GM18909 (cell line): ENCODE results near the gene ANKS1B.

ENCODE experiments used
- ATAC-seq: cut with Tn5 transposase; IDR thresholded peaks from one replicate; pipeline ENCODE4 v1.9.1; 2021; ENCODE audit warnings: mild to moderate bottlenecking; ENCODE audit not compliant: unreplicated experiment, poor library complexity

ANKS1B gene

DNA sequence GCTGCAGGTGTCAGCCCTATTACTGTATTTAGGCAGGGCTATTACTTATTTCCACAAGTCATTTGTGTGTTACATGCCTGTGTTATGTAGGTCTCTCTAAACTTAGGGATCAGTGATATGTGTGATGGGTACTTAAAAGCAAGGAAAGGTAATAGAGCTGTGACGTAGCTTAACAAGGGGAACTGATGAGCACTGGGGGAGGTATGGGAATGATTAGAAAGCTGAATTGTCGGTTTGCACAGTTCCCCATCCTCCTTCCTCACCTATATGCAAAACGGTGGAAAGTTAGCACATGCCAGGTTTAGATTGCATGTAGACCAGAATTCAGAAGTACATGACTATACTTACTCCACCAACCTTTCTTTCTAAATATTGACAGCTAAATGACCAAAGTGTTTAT, 831.4 kb downstream of the ANKS1B start:
- ATAC-seq, result no peak

- ATAC-seq, result no peak
Measured at GRCh38 chr12:99152337-99152736, 832.4 kb downstream of the ANKS1B start.

DNA sequence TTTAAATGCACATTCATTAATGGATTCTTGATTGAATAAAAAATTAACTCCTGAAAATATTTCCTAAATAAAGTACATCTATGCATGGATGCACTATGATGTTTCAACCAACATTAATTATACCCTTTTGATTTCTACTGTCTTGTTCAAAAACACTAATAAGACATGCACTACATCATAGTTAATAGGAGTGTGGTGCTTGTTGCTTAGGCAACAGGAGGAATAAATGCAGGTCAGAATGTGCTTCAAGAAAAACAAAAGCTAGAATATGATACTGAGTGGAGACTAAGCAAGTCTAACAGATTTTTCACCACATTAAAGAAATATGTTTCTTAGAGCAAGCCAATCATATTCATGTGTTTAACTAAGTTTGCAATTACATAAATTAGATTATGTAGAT, 833.0 kb downstream of the ANKS1B start:
- ATAC-seq, result no peak

DNA sequence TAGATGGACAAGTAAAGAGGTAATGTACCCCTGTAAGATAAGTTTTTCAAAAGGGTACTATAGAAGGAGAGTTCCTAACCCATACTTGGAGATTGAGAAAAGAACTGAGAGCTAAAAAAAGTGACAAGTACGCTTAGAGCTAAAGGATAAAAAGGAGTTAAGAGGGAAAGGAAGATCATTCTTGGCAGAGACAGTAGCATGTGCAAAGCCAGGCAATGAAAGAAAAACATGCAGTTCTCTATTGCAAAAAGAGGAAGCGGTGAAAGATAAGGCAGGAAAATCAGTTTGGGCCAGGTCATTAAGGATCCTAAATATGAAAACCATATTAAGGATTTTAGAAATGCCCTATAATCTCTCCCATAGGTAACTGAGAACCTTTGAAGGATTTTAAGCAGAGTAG, 837.6 kb downstream of the ANKS1B start:
- ATAC-seq, result no peak

- ATAC-seq, result no peak
Measured at GRCh38 chr12:99146730-99147129, 838.0 kb downstream of the ANKS1B start.

DNA sequence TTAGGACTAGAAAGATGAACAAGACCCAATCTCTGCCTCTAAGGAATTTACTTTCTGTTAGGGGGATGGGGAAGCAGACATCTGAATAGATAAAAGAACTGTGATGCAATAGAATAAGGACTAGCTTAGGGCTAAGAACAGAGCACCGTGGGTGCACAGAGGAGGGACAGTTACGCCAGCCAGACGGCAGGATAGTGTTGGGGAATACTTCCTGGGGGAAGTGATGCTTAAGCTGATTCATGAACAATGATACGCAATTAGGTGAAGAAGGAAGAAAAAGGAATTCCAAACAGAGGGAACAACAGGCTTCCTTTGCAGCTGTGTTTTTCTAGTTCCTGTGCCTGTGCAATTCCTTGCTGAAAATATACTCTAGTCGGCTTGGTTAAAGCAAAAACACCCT, 838.6 kb downstream of the ANKS1B start:
- ATAC-seq, result no peak

- ATAC-seq, result no peak
Measured at GRCh38 chr12:99142651-99143050, 842.1 kb downstream of the ANKS1B start.

GRCh38 chr12:99140017-99140720, 844.6 kb downstream of the ANKS1B start:
- no peak for ATAC-seq

DNA sequence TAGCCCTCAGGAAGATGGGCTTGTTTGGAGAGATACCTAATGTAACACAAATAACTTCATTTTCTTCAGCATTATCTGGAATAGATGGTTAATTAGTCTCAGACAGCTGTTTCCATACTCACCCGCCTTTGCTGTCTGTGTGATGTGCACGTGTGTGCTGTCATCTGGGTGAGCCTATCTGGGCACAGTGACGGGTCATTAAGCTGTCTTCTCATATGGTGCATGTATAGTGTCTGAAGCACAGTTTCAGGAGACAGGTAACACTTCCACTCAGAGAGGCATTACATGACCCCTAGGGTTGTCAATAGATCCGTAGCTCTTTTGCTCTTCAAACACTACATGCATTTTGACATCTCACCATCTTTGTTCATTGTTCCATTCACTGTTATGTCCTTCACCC, 846.3 kb downstream of the ANKS1B start:
- no peak for ATAC-seq

DNA sequence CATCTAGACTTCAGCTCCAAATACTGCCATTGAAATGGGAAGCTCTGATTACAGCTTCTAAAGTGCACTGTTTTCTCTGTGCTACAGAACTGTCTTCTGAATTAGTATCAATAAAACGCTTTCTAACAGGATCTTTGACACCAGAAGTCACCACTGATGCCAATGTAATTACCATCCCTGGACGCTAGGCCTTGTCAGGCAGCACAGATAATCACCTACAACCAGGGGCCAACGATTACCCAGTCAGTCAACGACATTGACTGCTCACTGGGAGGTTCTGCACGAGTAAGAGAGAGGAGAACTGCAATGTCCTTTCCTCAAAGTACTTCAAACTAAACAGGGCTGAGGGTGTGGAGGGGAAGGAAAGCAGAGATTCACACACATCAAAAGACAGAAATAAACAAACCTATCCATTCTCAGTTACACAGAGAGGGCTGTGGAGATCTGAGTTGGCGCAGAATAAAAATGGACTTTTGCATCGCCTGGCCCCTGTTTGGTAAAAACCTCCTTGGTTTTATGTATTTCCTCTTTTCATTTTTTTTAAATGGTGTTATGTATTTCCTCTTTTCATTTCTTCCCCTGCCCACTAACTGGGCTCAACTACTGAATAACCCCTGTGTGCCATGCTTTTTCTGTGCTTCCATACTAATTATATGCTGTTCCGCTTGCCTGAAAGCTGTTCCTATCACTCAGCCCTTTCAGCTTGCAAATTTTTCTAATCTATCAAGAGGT, 847.4 kb downstream of the ANKS1B start:
- peak; percentile 59 for ATAC-seq

DNA sequence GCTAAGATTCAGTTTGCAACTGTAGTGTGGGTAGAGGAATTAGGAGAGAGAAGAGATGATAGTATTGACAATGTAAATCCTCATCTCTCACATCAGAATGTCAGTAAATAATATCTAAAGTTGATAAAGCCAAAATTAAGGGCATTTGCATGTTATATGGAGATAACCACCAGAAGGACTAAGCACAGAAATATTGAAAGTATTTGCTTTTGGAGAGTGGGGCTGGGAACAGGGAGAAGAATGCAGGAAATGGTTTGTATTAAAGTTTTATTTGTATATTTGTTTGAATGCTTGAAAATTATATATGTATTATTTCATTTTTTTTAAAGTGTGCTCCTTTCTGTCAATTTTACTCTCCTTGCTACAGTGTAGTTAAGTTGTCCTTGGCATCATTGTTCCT, 848.2 kb downstream of the ANKS1B start:
- no peak for ATAC-seq

DNA sequence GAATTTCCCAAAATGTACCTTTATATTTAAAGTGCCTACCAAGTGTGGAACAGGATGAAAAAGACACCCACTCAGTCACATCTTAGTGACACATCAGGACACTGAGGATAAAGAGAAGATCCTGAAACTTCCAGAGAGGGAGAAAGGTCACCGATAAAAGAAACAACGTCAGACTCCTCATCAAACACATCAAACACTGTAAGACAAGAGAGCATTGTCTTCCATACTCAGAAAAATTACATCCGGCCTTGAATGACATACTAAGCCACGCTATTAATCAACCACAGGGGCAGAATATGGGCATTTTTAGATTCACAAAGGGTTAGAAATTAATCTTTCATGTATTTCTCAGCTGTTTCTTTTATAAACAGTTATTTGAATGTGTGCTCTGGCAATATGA, 849.4 kb downstream of the ANKS1B start:
- ATAC-seq, result no peak

DNA sequence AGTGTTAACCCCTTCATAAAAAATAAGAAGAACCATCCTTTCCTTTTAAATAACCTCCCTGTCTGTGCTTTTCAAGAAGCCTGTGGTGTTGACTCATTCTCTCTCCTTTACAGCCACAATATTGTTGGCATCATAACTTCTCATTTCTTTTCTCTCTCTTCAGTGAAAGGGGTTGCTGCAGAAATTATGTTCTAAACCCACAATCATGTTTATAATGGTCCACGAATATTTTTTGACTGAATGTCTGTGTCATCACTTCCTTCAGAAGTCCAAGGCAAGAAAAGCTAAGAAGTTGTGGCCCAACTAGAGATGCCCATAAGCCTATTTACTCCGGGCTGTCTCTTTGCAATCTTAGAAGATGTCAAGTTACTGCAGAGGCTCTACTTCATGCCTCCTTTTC, 851.3 kb downstream of the ANKS1B start:
- ATAC-seq, result no peak

DNA sequence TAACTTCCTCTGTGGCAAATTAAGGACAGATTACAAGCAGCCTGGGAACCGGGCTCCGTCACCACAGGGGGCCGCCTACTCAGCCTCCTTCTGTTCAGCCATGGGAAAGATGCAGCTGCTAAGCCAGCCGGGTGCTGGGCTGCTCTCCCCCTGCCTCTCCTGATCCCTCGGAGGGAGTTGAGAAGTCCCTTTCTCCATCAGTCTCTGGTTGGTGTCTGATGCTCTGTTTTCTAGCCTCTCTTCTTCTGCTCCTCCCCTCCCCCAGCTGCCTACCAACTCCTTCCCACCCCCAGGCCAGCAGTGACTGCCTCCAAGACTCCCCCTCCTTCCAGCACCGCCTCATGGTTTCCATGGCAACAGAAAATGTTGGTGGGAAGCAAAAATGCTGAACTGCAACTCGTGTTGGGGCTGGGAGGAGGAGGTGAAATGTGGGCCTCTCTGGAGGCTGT, 853.0 kb downstream of the ANKS1B start:
- ATAC-seq, result no peak

DNA sequence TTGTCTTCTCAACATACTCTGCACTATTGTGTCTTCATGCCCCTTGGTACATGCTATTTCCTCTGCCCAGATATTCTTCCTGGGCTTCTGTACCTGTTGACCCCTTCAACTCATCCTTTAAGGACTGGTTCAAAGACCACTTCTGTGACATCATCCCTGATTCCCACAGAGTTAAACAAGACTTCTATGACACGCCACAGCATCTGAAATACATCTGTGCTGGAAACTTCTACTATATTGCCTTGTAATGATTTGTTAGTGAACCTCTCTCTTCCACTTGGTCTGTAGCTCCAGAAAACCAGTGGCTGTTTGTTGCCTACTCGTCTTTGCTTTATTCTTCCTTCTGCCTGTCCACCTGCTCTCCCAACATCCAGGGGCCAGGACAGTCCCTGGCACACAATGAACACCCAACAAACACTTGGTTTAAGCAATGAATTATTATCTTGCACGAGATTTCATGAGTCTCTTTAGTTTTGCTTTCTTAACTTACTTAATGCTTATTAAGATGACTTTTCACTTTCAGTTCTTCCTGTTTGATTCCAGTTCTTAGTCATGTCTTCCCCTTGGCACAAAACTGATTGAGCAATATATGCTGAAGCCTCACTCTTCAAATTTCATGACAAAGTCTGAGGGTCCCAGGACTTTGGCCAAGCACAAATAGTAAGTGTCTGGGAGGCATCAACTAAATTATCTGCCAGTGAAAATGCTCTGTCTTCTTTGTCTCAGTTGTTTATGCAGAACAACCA, 853.8 kb downstream of the ANKS1B start:
- peak; percentile 97 for ATAC-seq

- no peak for ATAC-seq
Measured at GRCh38 chr12:99128246-99128802, 856.4 kb downstream of the ANKS1B start.

- no peak for ATAC-seq
Measured at GRCh38 chr12:99122959-99123358, 861.8 kb downstream of the ANKS1B start.

DNA sequence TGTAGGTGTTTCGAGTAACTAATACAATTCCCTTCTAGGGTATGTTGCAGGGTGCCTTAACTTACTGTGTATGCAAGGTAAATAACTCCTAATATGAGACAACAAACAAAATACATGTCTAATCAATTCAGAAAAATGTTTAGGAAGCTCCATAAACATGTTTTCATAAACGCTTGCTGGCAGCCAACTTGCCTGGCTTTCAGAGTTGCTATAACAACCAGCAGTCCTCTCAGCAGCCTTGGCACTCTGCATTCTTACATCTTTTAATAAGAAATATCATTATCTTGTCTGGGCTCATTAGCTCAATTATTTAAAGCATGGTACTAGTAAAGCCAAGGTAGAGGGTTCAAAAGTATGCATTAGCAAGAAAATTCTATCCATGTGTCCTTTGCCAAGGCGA, 862.2 kb downstream of the ANKS1B start:
- no peak for ATAC-seq

GRCh38 chr12:99121546-99121945, 863.2 kb downstream of the ANKS1B start:
- no peak for ATAC-seq

GRCh38 chr12:99119943-99120342, 864.8 kb downstream of the ANKS1B start:
- ATAC-seq, result no peak

- ATAC-seq, result no peak
Measured at GRCh38 chr12:99119449-99119848, 865.3 kb downstream of the ANKS1B start.
